Stimulated activated CD8-positive, alpha-beta memory T cell treated with anti-CD3 and anti-CD28 coated beads, Interleukin-15, amount 100 ng/mL, for 24 hours (primary cell): ENCODE data around the gene ATF6.
A peak's percentile ranks its signal among the peaks of the same experiment; 100 is the strongest.
"Not testable (repeated sequence)": the region's sequence is repeated elsewhere in the genome, so short reads cannot be mapped to it uniquely, and the experiment has no call there.

Source experiments
- DNase-seq: peaks from one replicate; pipeline ENCODE4 v3.0.0-alpha.2; 2020; ENCODE audit warnings: low read depth

Gene ATF6, protein sequence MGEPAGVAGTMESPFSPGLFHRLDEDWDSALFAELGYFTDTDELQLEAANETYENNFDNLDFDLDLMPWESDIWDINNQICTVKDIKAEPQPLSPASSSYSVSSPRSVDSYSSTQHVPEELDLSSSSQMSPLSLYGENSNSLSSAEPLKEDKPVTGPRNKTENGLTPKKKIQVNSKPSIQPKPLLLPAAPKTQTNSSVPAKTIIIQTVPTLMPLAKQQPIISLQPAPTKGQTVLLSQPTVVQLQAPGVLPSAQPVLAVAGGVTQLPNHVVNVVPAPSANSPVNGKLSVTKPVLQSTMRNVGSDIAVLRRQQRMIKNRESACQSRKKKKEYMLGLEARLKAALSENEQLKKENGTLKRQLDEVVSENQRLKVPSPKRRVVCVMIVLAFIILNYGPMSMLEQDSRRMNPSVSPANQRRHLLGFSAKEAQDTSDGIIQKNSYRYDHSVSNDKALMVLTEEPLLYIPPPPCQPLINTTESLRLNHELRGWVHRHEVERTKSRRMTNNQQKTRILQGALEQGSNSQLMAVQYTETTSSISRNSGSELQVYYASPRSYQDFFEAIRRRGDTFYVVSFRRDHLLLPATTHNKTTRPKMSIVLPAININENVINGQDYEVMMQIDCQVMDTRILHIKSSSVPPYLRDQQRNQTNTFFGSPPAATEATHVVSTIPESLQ

GRCh38 chr1:161766102-161766981 lies at the start of gene ATF6:
ATF6 (plus strand) TSS chr1:161766320; CDS start chr1:161766361, 41 bp downstream.
- peak; percentile 44 for DNase-seq

- DNase-seq = no peak
These were observed 47.4 kb upstream of the ATF6 start for GRCh38 chr1:161718559-161719324.

DNA sequence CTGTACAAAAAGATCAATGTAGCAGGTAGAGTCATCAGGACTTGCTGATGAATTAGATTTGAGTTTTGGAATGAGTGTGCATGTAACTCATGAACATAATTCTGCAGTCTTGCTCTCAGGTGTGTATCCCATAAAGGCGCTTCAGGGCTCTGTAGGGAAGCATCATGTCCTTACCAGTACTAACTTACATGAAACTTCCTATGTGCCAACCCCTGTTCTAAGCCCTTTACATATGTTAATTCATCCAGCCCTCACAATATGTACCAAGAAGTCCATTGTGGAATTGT lies 46.9 kb upstream of the ATF6 start:
- DNase-seq = no peak

DNA sequence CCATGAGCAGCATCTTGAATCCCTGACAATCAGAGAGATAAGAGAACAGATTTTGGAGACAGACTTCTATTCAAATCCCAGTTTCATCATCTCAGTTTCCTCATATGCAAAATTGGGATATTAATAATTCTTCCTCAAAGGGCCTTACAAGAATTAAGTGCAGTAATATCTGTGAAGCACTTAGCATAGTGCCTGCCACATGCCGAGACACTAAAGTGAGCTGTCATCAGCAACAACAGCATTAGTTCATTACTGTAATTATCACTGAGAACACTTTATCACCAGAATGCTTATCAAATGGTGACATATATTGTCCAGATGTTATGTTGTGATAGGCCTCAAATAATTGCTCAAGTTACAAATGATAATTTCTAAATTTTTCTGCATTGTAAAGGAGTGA lies 45.7 kb upstream of the ATF6 start:
- DNase-seq = no peak

- DNase-seq = no peak
These were observed 45.0 kb upstream of the ATF6 start, which contains the start of gene FCRLB for GRCh38 chr1:161720956-161721737. FCRLB (plus strand) TSS chr1:161721544; CDS start chr1:161722673, 1,129 bp downstream.

DNA sequence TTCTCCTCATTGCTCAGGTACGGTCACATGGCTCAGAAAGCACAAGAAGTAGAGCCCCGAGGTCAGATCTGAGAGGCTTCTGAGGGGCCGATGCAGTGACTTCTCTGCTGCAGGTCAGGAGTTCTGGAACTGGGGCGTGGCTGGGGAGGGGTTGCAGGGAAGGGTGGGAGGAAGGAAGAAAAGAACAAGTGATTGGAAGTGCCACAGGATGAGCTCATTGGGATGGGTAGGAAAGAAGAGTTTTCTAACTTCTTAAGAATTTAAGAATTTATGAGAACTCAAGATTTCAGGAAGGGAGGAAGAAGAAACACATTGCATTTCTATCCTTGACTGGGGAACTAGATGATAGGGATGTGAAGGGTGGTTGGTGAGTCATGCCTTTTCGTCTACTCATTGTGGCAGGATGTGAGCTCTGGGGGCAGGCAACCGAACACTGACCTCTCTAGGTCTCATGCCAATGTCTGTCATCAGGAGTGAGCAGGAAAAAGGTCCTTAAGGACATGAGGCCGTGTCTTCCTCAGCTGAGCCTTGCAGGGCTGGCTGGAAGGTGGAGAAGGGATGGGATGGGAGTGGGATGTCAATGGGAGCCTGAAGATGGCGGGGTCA lies 44.3 kb upstream of the ATF6 start:
- no peak for DNase-seq

GRCh38 chr1:161722406-161722805 lies 43.7 kb upstream of the ATF6 start:
- DNase-seq = no peak

- DNase-seq = no peak
These were observed 42.5 kb upstream of the ATF6 start for GRCh38 chr1:161723459-161724141.

DNA sequence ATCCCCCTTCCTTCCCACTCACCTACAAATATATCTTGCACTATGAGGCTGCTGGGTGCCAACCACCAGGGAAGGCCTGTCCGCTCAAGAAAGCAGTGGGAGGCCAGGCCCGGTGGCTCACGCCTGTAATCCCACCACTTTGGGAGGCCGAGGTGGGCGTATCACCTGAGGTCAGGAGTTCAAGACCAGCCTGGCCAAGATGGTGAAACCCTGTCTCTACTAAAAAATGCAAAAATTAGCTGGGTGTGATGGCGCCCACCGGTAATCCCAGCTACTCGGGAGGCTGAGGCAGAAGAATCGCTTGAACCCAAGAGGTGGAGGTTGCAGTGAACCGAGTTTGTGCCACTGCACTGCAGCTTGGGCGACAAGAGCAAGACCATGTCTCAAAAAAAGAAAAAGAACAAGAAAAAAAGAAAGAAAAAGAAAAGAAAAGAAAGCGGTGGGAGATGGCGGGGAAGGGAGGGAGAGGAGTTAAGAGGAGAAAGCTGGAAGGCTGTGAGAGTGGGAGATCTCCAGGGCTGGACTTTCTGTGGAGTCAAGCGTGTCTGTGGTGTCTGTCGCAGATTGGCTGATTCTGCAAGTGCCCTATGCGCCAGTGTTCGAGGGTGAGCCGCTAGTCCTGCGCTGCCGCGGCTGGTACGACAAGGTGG lies 40.7 kb upstream of the ATF6 start:
- not testable (repeated sequence) for DNase-seq

DNA sequence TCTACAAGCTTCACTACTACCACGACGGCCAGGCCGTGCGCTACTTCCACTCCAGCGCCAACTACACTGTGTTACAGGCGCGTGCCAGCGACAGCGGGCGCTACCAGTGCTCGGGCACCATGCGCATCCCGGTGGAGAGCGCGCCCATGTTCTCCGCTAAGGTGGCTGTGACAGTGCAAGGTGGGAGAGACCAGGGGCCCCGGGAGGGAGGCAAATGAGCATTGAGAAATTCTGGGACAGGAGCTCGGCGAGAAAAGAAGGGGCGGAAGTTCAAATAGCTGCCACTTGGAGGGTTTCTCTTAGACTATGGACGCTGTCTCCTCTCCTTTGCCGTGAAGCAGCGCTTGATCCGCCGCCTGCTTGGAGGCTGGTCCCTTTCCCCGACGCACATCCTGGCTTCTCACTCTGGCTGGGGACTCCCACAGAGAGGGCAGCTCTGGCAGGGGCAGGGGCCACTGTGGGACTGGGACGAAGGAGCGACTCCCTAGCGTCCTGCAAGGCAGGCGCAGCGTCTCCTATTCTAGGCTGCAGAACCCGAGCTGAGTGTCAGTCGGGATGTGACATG lies 40.1 kb upstream of the ATF6 start:
- no peak for DNase-seq

DNA sequence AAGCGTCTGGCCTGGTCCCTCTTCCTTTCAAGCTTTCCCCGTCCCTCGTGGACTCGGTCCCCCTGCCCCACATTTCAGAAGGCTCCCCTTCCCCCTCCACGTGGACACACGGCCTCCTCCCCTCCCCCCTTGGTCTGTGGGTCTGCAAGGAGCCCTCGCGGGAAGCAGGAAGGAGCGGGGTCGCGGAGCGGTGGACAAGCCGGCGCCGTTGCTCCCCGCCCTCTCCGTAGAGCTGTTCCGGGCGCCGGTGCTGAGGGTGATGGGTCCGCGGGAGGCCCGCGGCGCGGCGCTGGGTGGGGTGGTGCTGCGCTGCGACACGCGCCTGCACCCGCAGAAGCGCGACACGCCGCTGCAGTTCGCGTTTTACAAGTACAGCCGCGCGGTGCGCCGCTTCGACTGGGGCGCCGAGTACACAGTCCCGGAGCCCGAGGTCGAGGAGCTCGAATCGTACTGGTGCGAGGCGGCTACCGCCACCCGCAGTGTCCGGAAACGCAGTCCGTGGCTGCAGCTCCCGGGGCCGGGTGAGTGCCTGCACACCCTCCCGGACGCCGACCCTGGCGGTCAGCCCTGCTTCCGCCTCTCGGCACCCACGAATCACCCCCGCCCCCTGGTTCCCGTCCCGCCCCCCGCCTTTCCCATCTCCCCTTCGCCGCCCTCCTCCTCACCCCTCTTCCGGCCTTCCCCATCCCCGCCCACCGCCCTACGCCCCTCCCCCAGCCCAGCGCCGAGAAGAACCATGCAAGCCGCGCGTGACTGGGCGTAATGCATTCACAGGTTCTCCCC lies 39.5 kb upstream of the ATF6 start:
- DNase-seq = peak; percentile 31

GRCh38 chr1:161727256-161727924 lies 38.7 kb upstream of the ATF6 start:
- no peak for DNase-seq

- no peak for DNase-seq
These were observed 37.5 kb upstream of the ATF6 start for GRCh38 chr1:161728376-161729226.

DNA sequence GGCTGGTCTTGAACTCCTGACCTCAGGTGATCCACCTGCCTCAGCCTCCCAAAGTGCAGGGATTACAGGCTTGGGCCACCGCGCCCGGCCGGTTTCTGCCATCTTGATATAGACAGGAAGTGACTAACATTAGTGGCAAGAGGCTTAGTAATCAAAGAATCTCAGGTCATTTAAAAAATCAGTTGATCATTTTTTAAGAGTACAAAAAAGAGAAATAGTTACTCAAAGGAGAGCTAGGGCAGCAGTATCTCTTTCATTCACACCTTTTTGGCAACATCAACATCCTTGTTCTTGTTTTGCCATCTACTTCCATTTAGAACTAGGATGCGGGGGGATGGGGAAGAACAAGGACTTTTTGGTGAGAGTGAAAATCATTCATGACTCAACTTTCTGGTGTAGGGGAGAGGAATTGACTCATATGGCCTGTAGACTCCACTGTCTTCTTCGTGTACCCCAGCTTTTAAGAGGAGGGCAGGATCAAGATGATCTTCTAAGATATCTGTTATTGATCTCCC lies 36.0 kb upstream of the ATF6 start:
- DNase-seq = no peak

GRCh38 chr1:161731241-161731640 lies 34.9 kb upstream of the ATF6 start:
- no peak for DNase-seq

DNA sequence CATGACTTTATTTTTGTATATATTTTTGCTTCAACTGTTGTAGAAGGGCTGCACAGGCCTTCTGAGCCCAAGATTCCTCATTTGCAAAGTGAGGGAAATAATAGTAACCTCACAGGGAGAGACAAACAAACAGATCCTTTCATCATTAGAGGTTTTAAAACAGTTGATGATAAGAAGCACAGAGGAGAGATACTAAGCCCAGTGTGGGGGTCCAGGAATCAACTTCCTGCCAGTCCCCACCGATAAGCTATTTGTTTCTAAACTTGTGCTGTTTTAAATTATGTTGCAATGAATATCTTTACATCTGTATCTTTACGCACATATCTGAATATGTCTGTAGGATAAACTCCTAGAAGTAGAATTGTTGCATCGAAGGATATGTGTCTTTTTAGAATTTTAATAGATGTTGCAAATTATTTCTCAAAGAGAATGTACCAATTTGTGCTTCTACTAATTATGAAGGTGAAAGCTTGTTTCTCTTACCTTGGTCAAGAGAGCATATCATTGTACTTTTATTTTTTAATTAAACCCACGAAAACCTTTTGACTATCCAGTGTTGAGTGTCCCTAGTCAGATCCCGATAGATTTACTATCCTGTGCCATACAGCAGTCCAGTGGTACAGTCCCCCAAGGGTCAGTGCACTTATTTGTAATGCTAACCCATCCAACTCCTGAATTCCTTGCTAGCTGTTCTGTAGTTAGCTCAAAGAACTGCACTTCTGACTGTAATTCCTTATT lies 34.0 kb upstream of the ATF6 start:
- no peak for DNase-seq
